GM18517 (cell line): ENCODE results near the gene TRIM64.
"Not testable (repeated sequence)": the region's sequence is repeated elsewhere in the genome, so short reads cannot be mapped to it uniquely, and the experiment has no call there.

Experiments used
- ATAC-seq: cut with Tn5 transposase; IDR thresholded peaks from one replicate; pipeline ENCODE4 v1.9.1; 2021; ENCODE audit warnings: mild to moderate bottlenecking, moderate library complexity; ENCODE audit not compliant: unreplicated experiment

Gene TRIM64

GRCh38 chr11:89965737-89966136, at the start of gene TRIM64:
TSS of gene TRIM64 (plus strand) at chr11:89966037. CDS start at chr11:89968504, 2,467 bp downstream.
- not testable (repeated sequence) for ATAC-seq

- no peak for ATAC-seq
Observed at GRCh38 chr11:89922195-89922660, 43.6 kb upstream of the TRIM64 start, which contains the start of gene TRIM49D1. TSS of gene TRIM49D1 (minus strand) at chr11:89922245. CDS start at chr11:89917710, 4,535 bp downstream.

- ATAC-seq, result not testable (repeated sequence)
Observed at GRCh38 chr11:89923764-89924163, 42.1 kb upstream of the TRIM64 start, which contains the start of gene TRIM49D2. TSS of gene TRIM49D2 (plus strand) at chr11:89924064. CDS start at chr11:89926762, 2,698 bp downstream.

- ATAC-seq, result not testable (repeated sequence)
Observed at GRCh38 chr11:89960833-89961232, 5.0 kb upstream of the TRIM64 start.
